Measurements from ENCODE around the gene OR2S2.
A peak's percentile ranks its signal among the peaks of the same experiment; 100 is the strongest.

Gene OR2S2

DNA sequence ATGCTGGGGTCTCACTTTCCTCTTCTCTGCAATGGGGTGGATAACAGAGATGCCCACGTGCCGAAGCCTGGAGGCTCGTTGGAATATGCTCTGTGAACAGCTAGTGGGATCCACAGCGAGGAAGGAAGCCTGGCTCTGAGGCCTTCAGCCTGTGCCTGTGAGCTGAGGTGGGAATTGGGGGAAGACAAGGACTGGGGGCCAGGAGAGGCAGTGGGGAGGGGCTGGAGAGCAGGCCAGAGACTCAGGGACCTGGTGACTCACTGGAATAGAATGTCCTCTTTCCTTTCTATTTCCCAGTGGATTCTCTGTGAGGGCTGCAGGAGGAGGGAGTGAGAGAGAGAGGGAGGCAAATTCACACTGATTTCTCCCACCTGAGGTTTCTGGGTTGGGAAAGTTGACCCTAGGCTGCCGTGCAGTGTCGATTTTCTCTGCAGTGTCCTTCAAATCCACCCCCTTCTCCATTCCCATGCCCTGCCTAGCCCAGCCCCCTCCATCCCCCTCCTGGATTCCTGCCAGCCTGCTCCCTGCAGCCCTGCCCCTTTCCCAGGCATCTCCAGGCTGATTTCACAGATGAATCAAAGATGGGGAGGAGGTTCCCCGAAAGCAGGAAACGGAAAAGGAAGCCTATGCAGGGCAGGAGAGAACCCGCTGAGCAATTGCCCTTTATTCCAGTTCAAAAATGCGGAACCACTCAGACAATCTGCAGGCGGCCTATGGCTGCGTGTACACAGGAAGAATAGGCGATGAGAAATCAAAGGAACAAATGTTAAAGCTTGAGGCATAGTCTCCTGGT is 50.0 kb downstream of the OR2S2 start:
- DNase-seq: peak; percentile 90

Measured in DMS79 treated with DMSO at 0.1 percent for 48 hours (cell line).